Transverse colon (tissue), 4 donors: Measurements from ENCODE around the gene ADAM11.

ENCODE experiments used
- EP300 ChIP-seq: sonication (generic); formaldehyde crosslinking; IDR thresholded peaks from one replicate; pipeline ENCODE4 v1.6.1; 2017; ENCODE audit warnings: antibody characterized with exemption, low read depth
- POLR2A ChIP-seq: fragments of 450-650 bp; IDR thresholded peaks from one replicate; pipeline ENCODE4 v1.6.1; 2016; ENCODE audit warnings: antibody characterized with exemption, mild to moderate bottlenecking, moderate library complexity
- POLR2AphosphoS5 ChIP-seq, 3 donors: sonication (generic); formaldehyde crosslinking; IDR thresholded peaks; one replicate each; pipeline ENCODE4 v1.6.1; 2016; ENCODE audit warnings: antibody characterized with exemption in 3 of 3
- TF ChIP-seq, protein P1 (sequence below), 5 experiments: fragments of 200-600 bp in 3 of 5; fragments of 450-650 bp in 2 of 5; sonication (generic) in 3 of 5; IDR thresholded peaks; 1 replicate in 2 of 5; 2 replicates in 3 of 5; pipeline ENCODE4 v1.5.1; 2016 to 2017; ENCODE audit warnings: antibody characterized with exemption in 5 of 5, inconsistent platforms in 3 of 5, mild to moderate bottlenecking in 2 of 5, moderate library complexity in 1 of 5

DNA sequence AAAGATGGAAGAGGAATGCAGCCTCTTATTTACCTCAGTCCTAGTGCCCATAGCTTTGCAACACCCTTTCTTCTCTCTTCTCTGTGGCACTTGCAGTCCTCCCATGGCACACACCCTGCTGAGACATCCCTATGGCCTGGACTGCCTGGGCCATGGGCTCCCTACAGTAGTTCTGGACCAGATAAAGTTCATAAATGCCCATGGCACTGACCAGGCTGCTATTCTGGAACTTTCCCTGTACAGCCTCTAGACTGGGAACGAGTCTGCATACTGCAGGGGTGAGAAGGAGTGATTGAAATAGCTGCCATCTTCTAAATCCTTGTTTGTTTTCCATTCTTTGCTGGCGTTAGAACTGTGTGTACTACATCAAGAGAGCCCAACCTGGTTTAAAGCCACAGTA lies 24.5 kb upstream of the ADAM11 start:
- TF ChIP-seq, protein P1, sequence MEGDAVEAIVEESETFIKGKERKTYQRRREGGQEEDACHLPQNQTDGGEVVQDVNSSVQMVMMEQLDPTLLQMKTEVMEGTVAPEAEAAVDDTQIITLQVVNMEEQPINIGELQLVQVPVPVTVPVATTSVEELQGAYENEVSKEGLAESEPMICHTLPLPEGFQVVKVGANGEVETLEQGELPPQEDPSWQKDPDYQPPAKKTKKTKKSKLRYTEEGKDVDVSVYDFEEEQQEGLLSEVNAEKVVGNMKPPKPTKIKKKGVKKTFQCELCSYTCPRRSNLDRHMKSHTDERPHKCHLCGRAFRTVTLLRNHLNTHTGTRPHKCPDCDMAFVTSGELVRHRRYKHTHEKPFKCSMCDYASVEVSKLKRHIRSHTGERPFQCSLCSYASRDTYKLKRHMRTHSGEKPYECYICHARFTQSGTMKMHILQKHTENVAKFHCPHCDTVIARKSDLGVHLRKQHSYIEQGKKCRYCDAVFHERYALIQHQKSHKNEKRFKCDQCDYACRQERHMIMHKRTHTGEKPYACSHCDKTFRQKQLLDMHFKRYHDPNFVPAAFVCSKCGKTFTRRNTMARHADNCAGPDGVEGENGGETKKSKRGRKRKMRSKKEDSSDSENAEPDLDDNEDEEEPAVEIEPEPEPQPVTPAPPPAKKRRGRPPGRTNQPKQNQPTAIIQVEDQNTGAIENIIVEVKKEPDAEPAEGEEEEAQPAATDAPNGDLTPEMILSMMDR (IDR thresholded peaks at IDR 0.05): no peak
- TF ChIP-seq EP300 (no peak), POLR2AphosphoS5 (IDR thresholded peaks at IDR 0.05) (no peak), POLR2A (no peak)
